Measurements from ENCODE around the gene SMIM12.

SMIM12 gene

DNA sequence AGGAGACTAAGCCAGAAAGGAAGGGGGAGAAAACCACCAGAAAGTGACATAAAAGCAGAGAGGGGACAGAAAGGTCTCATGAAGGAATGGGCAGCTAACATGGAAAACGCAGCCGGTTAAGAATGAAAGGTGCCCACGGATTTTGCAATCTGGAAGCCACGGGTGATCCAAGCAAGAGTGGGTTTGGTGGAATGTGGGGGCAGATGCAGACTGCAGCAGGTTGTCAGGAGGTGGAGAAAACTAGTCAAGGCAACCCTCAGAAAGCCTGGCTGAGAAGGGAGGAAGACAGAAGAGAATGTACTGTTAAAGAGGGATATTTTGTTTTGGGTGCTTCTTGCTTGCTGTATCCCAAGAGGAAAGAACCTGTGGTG lies 12.6 kb upstream of the SMIM12 start:
- Histone ChIP-seq H3K9me3 (ENCODE audit: control insufficient read depth, low read length) (no peaks in the 10 kb centered on the region), H3K4me3 (ENCODE audit: extremely low read depth, insufficient read depth, low read length, poor library complexity, severe bottlenecking) (no peak overlapping the region), H3K27ac (ENCODE audit: low read depth, low read length, severe bottlenecking) (no peak overlapping the region), H3K36me3 (ENCODE audit: control insufficient read depth, insufficient read depth, low read length) (no peaks in the 10 kb centered on the region), H3K4me1 (ENCODE audit: control insufficient read depth, insufficient read depth, low read length, poor library complexity, severe bottlenecking) (no peaks in the 10 kb centered on the region)
- WGBS, 2 experiments (ENCODE audit: insufficient coverage in 2 of 2), result 84 to 92% methylated on average over 4 of the region's 4 CpGs

- Histone ChIP-seq H3K4me3 (ENCODE audit: extremely low read depth, insufficient read depth, low read length, poor library complexity, severe bottlenecking) (no peak overlapping the region), H3K27ac (ENCODE audit: low read depth, low read length, severe bottlenecking) (no peak overlapping the region), H3K4me1 (ENCODE audit: control insufficient read depth, insufficient read depth, low read length, poor library complexity, severe bottlenecking) (no peaks in the 10 kb centered on the region), H3K9me3 (ENCODE audit: control insufficient read depth, low read length) (no peaks in the 10 kb centered on the region), H3K36me3 (ENCODE audit: control insufficient read depth, insufficient read depth, low read length) (no peaks in the 10 kb centered on the region)
- 88 to 89% methylated on average over 15 to 17 of the region's 17 CpGs for WGBS, 2 experiments (ENCODE audit: insufficient coverage in 2 of 2)
Observed at GRCh38 chr1:34871443-34872132, 12.0 kb upstream of the SMIM12 start.

DNA sequence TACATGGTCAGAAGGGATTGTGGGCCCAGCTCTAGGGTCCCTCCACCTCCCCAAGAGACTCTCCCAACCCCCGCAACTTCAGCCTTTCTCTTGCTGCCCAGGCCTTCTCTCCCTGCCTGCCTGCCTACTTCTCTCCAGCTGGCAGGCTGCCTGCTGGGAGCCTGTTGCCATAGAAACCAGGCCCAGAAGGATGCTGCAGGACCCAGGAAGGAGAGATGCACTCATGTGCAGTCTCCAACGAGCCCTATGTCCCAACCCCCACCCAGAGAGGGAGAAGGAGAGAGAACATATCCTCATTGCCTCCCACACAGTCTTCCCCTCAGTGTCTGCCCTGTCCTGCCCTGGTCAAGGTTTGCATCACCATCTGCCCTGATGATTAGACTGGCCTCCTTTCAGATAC lies 10.8 kb upstream of the SMIM12 start:
- Histone ChIP-seq H3K9me3 (ENCODE audit: control insufficient read depth, low read length) (no peaks in the 10 kb centered on the region), H3K4me3 (ENCODE audit: extremely low read depth, insufficient read depth, low read length, poor library complexity, severe bottlenecking) (no peak overlapping the region), H3K36me3 (ENCODE audit: control insufficient read depth, insufficient read depth, low read length) (no peaks in the 10 kb centered on the region), H3K27ac (ENCODE audit: low read depth, low read length, severe bottlenecking) (no peak overlapping the region), H3K4me1 (ENCODE audit: control insufficient read depth, insufficient read depth, low read length, poor library complexity, severe bottlenecking) (no peaks in the 10 kb centered on the region)
- WGBS, 2 experiments (ENCODE audit: insufficient coverage in 2 of 2), result 71 to 86% methylated on average over 1 to 2 of the region's 2 CpGs

DNA sequence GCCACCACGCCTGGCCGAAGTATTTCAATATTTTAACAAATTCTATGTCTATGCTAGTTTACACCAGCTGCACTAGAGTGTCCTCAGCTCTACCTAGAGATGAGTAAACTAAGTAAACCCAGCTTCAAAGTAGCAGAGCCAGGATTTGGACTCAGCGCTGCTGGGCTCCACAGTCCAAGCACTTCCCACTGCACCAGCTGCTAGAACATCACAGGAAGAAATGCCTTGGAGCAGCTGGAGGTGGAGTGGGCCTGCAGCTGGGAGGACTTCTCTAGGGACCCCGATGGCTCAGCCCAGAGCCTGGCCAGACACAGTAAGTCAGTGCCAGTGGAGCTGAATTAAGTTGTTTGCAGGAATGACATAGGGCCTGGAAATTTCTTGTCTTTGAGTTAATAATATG lies 10.2 kb upstream of the SMIM12 start:
- Histone ChIP-seq H3K9me3 (ENCODE audit: control insufficient read depth, low read length) (no peaks in the 10 kb centered on the region), H3K36me3 (ENCODE audit: control insufficient read depth, insufficient read depth, low read length) (no peaks in the 10 kb centered on the region), H3K27ac (ENCODE audit: low read depth, low read length, severe bottlenecking) (no peak overlapping the region), H3K4me3 (ENCODE audit: extremely low read depth, insufficient read depth, low read length, poor library complexity, severe bottlenecking) (no peak overlapping the region), H3K4me1 (ENCODE audit: control insufficient read depth, insufficient read depth, low read length, poor library complexity, severe bottlenecking) (no peaks in the 10 kb centered on the region)
- WGBS, 2 experiments (ENCODE audit: insufficient coverage in 2 of 2), result 86 to 94% methylated on average over 1 to 4 of the region's 4 CpGs

- no peak overlapping the region for H3K4me3 ChIP-seq (ENCODE audit: extremely low read depth, insufficient read depth, low read length, poor library complexity, severe bottlenecking)
- no peaks in the 10 kb centered on the region for H3K36me3 ChIP-seq (ENCODE audit: control insufficient read depth, insufficient read depth, low read length)
- 94 to 95% methylated on average over 26 to 36 of the region's 44 CpGs for WGBS, 2 experiments (ENCODE audit: insufficient coverage in 2 of 2)
- no peaks in the 10 kb centered on the region for H3K9me3 ChIP-seq (ENCODE audit: control insufficient read depth, low read length)
- H3K27ac ChIP-seq (ENCODE audit: low read depth, low read length, severe bottlenecking), result no peak overlapping the region
- H3K4me1 ChIP-seq (ENCODE audit: control insufficient read depth, insufficient read depth, low read length, poor library complexity, severe bottlenecking), result no peaks in the 10 kb centered on the region
Observed at GRCh38 chr1:34868230-34869049, 8.9 kb upstream of the SMIM12 start.

DNA sequence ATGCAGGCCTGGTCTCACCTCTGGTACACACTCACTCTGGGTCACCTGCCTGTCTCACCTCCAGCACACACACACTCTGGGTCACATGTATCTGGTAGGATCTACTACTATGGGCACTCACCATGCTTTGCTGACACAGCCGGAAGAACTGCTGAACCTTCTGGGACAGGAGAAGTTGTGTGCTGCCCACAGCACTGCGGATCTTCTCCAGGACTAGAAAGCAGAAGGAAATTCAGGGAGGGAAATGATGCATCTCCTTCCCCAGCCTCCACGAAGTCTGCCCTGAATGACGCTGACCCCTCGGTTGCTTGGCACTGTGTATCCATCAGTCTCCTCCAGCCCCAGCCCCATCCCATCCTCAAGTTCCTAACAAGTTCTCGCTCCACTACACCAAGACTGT lies 7.9 kb upstream of the SMIM12 start:
- H3K27ac ChIP-seq (ENCODE audit: low read depth, low read length, severe bottlenecking), result no peak overlapping the region
- 90 to 91% methylated on average over 6 of the region's 6 CpGs for WGBS, 2 experiments (ENCODE audit: insufficient coverage in 2 of 2)
- no peak overlapping the region for H3K4me3 ChIP-seq (ENCODE audit: extremely low read depth, insufficient read depth, low read length, poor library complexity, severe bottlenecking)
- no peaks in the 10 kb centered on the region for H3K4me1 ChIP-seq (ENCODE audit: control insufficient read depth, insufficient read depth, low read length, poor library complexity, severe bottlenecking)
- no peaks in the 10 kb centered on the region for H3K36me3 ChIP-seq (ENCODE audit: control insufficient read depth, insufficient read depth, low read length)
- no peaks in the 10 kb centered on the region for H3K9me3 ChIP-seq (ENCODE audit: control insufficient read depth, low read length)

GRCh38 chr1:34866762-34867109 lies 7.2 kb upstream of the SMIM12 start:
- Histone ChIP-seq H3K9me3 (ENCODE audit: control insufficient read depth, low read length) (no peaks in the 10 kb centered on the region), H3K4me3 (ENCODE audit: extremely low read depth, insufficient read depth, low read length, poor library complexity, severe bottlenecking) (peak overlapping the region; percentile 54), H3K4me1 (ENCODE audit: control insufficient read depth, insufficient read depth, low read length, poor library complexity, severe bottlenecking) (no peaks in the 10 kb centered on the region), H3K36me3 (ENCODE audit: control insufficient read depth, insufficient read depth, low read length) (no peaks in the 10 kb centered on the region), H3K27ac (ENCODE audit: low read depth, low read length, severe bottlenecking) (no peak overlapping the region)
- 54 to 64% methylated on average over 8 of the region's 9 CpGs for WGBS, 2 experiments (ENCODE audit: insufficient coverage in 2 of 2)

DNA sequence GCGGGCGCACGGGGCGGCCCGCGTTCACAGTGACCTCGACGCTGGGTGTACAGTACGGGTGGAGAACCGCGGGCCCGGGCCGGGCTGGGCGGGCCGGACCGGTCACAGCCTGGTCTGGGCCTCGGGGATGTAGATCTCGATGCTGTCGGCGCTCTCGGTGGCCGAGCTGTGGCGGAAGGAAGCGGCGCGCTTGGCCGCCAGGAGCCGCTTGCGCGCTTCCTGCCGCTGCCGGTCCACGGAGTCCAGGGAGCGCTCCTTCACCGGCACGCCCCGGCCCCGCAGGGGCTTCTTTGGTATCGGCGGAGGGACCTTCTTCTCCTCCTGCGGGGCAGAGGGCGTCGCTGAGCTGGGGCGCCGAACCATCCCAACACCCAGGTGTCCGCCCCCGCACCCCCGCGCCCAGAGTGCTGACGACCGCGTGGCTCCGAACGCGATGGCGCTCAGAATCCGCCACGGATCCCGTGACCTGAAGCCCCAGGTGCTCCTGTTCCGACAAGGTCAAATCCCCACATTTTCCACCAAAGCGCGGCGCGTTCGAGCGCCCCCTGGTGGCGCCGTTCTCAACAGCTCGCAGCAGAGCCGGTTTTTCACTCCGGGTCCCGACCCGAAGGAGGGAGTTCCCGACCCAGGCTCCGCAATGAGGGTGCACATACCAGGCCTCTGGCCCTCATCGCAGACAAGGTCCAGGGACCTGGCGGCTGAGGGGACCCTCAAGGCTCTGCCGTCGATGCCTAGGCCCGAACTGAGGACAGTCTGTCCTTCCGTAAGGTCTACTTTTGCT lies 6.6 kb upstream of the SMIM12 start:
- no peaks in the 10 kb centered on the region for H3K36me3 ChIP-seq (ENCODE audit: control insufficient read depth, insufficient read depth, low read length)
- H3K4me3 ChIP-seq (ENCODE audit: extremely low read depth, insufficient read depth, low read length, poor library complexity, severe bottlenecking), result peak overlapping the region; percentile 54
- no peak overlapping the region for H3K27ac ChIP-seq (ENCODE audit: low read depth, low read length, severe bottlenecking)
- 3 to 6% methylated on average over 66 to 81 of the region's 81 CpGs for WGBS, 2 experiments (ENCODE audit: insufficient coverage in 2 of 2)
- H3K9me3 ChIP-seq (ENCODE audit: control insufficient read depth, low read length), result no peaks in the 10 kb centered on the region
- H3K4me1 ChIP-seq (ENCODE audit: control insufficient read depth, insufficient read depth, low read length, poor library complexity, severe bottlenecking), result no peaks in the 10 kb centered on the region

DNA sequence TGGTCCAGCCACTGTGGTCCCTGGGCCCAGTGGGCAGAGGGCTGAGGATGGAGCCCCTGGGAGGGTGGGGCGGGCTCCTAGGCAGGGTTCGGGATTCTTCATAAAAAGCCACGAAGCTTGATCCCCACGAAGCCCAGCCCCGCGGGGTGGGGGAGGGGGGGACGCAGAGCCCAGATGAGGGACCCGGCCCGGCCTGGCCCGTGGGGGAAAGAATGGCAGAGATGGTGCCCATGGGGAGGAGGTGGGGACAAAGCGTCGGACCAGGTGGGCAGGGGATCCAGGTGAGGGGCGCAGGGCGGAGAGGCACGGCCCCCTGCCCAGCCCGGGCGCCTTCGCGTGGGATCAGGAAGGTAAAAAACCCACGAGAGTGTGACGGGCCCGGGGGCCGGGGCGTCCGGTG lies 6.0 kb upstream of the SMIM12 start:
- no peaks in the 10 kb centered on the region for H3K4me1 ChIP-seq (ENCODE audit: control insufficient read depth, insufficient read depth, low read length, poor library complexity, severe bottlenecking)
- no peaks in the 10 kb centered on the region for H3K9me3 ChIP-seq (ENCODE audit: control insufficient read depth, low read length)
- 53 to 54% methylated on average over 22 to 23 of the region's 25 CpGs for WGBS, 2 experiments (ENCODE audit: insufficient coverage in 2 of 2)
- H3K36me3 ChIP-seq (ENCODE audit: control insufficient read depth, insufficient read depth, low read length), result no peaks in the 10 kb centered on the region
- H3K4me3 ChIP-seq (ENCODE audit: extremely low read depth, insufficient read depth, low read length, poor library complexity, severe bottlenecking), result peak overlapping the region; percentile 54
- H3K27ac ChIP-seq (ENCODE audit: low read depth, low read length, severe bottlenecking), result no peak overlapping the region

DNA sequence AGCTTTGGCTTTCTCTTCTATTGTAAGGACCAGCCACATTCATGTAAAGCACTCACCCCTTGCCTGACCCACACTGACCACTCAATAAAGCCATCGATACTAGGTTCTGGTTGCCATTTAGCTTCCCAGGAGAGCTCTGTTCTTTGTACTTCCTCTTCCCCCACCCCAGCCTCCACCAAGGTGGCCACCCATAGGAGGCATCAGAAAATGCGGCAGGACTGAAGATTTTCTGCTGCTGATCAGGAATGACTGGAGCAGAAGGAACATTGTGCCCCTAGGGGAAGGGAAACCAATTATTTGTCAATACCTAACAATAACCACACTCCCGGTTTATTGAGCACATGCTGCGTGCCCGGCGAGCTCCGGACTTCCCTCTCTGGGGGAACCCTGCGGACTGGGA lies 5.2 kb upstream of the SMIM12 start:
- WGBS, 2 experiments (ENCODE audit: insufficient coverage in 2 of 2), result 60 to 94% methylated on average over 1 to 8 of the region's 8 CpGs
- Histone ChIP-seq H3K4me1 (ENCODE audit: control insufficient read depth, insufficient read depth, low read length, poor library complexity, severe bottlenecking) (no peaks in the 10 kb centered on the region), H3K27ac (ENCODE audit: low read depth, low read length, severe bottlenecking) (no peak overlapping the region), H3K36me3 (ENCODE audit: control insufficient read depth, insufficient read depth, low read length) (no peaks in the 10 kb centered on the region), H3K4me3 (ENCODE audit: extremely low read depth, insufficient read depth, low read length, poor library complexity, severe bottlenecking) (no peak overlapping the region), H3K9me3 (ENCODE audit: control insufficient read depth, low read length) (no peaks in the 10 kb centered on the region)

DNA sequence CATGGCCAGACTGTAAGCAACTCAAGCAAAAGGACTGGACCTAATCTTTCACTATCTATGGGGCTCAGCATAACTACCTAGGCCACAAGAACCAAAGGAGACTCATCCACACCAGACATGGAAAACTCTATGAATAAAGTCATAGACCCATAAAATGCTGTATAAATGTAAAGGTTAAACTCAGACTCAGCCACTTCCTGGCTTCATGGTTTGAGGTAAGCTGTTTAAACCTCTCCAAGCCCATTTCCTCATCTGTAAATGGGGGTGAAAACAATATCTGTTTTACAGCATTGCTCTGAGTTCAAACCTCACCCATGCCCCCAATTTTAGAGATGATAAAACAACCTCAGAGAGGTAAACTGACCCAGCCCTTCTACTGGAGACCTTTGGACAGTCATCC lies 4.0 kb upstream of the SMIM12 start:
- Histone ChIP-seq H3K9me3 (ENCODE audit: control insufficient read depth, low read length) (no peaks in the 10 kb centered on the region), H3K4me3 (ENCODE audit: extremely low read depth, insufficient read depth, low read length, poor library complexity, severe bottlenecking) (no peak overlapping the region), H3K36me3 (ENCODE audit: control insufficient read depth, insufficient read depth, low read length) (no peaks in the 10 kb centered on the region), H3K4me1 (ENCODE audit: control insufficient read depth, insufficient read depth, low read length, poor library complexity, severe bottlenecking) (peaks cover under 1% of the 10 kb centered on the region), H3K27ac (ENCODE audit: low read depth, low read length, severe bottlenecking) (no peak overlapping the region)

Measured in mesodermal cell (in vitro differentiated cells).